OCI-LY3 (cell line): ENCODE data around the gene RBM10.

Experiments
- H2AFZ ChIP-seq: fragments of 200-600, 300-600 bp; shearing (Covaris generic); 2 replicates; pipeline ENCODE4 v1.6.0; 2014; ENCODE audit warnings: antibody characterized with exemption, low read depth, low read length
- H3K27ac ChIP-seq: fragments of 200-600, 300-600 bp; sonication (generic); 2 replicates; pipeline ENCODE4 v1.5.1; 2014; ENCODE audit warnings: mild to moderate bottlenecking, low read length, moderate library complexity, mixed read lengths
- H3K27me3 ChIP-seq: fragments of 200-600, 300-600 bp; sonication (generic); 2 replicates; pipeline ENCODE4 v1.6.1; 2014; ENCODE audit warnings: low read depth, low read length, mixed read lengths
- H3K36me3 ChIP-seq: fragments of 200-600, 300-600 bp; sonication (generic); replicated peaks from 2 replicates; pipeline ENCODE3; 2014; ENCODE audit warnings: low read depth, low read length, mixed read lengths
- H3K4me1 ChIP-seq: fragments of 300-600, 200-600 bp; sonication (generic); 2 replicates; pipeline ENCODE4 v1.6.1; 2014; ENCODE audit warnings: low read length, mixed read lengths
- H3K4me2 ChIP-seq: fragments of 200-600, 300-600 bp; sonication (generic); 2 replicates; pipeline ENCODE4 v1.6.1; 2014; ENCODE audit warnings: low read length, mixed read lengths
- H3K4me3 ChIP-seq: fragments of 300-600, 200-600 bp; sonication (generic); 2 replicates; pipeline ENCODE4 v1.5.1; 2014; ENCODE audit warnings: antibody characterized with exemption, mild to moderate bottlenecking, low read length, moderate library complexity
- H3K79me2 ChIP-seq: fragments of 300-600, 200-600 bp; shearing (Covaris generic); 2 replicates; pipeline ENCODE4 v1.6.1; 2014; ENCODE audit warnings: mild to moderate bottlenecking, low read length, mixed read lengths
- H3K9ac ChIP-seq: fragments of 300-600, 200-600 bp; shearing (Covaris generic); 2 replicates; pipeline ENCODE4 v1.6.0; 2014; ENCODE audit warnings: mild to moderate bottlenecking, low read length, moderate library complexity
- H3K9me3 ChIP-seq: fragments of 200-600, 300-600 bp; shearing (Covaris generic); 2 replicates; pipeline ENCODE4 v1.6.1; 2014; ENCODE audit warnings: low read length, mixed read lengths; ENCODE audit not compliant: insufficient read depth
- H4K20me1 ChIP-seq: fragments of 200-600, 300-600 bp; sonication (generic); 2 replicates; pipeline ENCODE4 v1.6.1; 2016; ENCODE audit warnings: low read length, mixed read lengths; ENCODE audit not compliant: insufficient read depth
- CTCF ChIP-seq: fragments of 200-600, 300-600 bp; sonication (generic); IDR thresholded peaks from 2 replicates; pipeline ENCODE4 v1.5.1; 2014; ENCODE audit warnings: antibody characterized with exemption, low read length, low read depth
- EZH2phosphoT487 ChIP-seq: fragments of 200-600 bp; shearing (Covaris generic); IDR thresholded peaks from 2 replicates; pipeline ENCODE4 v1.6.1; 2018; ENCODE audit warnings: antibody characterized with exemption, mixed run types, low read depth

RBM10 gene

GRCh38 chrX:47166126-47166525, 21.1 kb downstream of the RBM10 start:
- Histone ChIP-seq H3K79me2 (peaks cover 75% of the 10 kb centered on the region), H3K4me1 (no peaks in the 10 kb centered on the region), H3K27ac (no peak overlapping the region), H3K4me3 (no peak overlapping the region), H3K9ac (no peak overlapping the region), H4K20me1 (peaks cover 12% of the 10 kb centered on the region; the same call in 1 of the 2 replicates), H3K9me3 (no peaks in the 10 kb centered on the region), H3K4me2 (no peak overlapping the region), H2AFZ (no peak overlapping the region), H3K36me3 (peaks cover 10% of the 10 kb centered on the region), H3K27me3 (no peaks in the 10 kb centered on the region)
- TF ChIP-seq CTCF (no peak), EZH2phosphoT487 (no peak)

DNA sequence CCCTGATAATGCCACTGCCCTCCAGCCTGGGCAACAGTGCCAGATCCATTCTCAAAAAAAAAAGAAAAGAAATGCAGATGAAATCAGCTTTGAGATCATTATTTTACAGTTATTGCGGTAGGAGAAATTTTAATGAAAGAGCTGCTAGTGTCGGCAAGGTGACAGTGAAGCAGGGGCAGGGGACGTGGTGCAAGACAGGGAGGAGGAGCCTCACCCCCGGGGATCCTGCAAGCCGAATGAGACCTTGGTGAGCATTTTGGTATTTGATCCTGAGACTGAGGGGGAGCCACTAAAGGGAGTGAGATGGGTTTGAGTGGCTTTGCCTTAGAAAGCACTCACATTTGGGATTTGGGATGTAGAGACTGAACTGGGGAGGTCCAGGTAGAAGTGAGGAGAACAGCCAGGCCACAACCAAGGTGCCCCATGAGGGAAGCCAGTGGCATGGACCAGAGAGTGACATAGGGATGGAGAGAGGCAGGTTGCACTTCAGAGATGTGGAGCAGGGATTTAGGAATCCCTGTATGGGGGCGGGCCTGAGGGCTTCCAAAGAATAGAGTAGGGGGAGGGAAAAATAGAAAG, 23.6 kb downstream of the RBM10 start:
- H3K27me3 ChIP-seq: no peaks in the 10 kb centered on the region
- H2AFZ ChIP-seq: no peak overlapping the region
- peaks cover 14% of the 10 kb centered on the region for H3K36me3 ChIP-seq
- no peak overlapping the region for H3K4me2 ChIP-seq
- H3K4me1 ChIP-seq: no peaks in the 10 kb centered on the region
- peaks cover 50% of the 10 kb centered on the region for H3K79me2 ChIP-seq
- no peak for TF ChIP-seq EZH2phosphoT487
- no peak for TF ChIP-seq CTCF
- H4K20me1 ChIP-seq: peaks cover 12% of the 10 kb centered on the region; the same call in 1 of the 2 replicates
- H3K9ac ChIP-seq: no peak overlapping the region
- H3K27ac ChIP-seq: no peak overlapping the region
- no peaks in the 10 kb centered on the region for H3K9me3 ChIP-seq
- no peak overlapping the region for H3K4me3 ChIP-seq

DNA sequence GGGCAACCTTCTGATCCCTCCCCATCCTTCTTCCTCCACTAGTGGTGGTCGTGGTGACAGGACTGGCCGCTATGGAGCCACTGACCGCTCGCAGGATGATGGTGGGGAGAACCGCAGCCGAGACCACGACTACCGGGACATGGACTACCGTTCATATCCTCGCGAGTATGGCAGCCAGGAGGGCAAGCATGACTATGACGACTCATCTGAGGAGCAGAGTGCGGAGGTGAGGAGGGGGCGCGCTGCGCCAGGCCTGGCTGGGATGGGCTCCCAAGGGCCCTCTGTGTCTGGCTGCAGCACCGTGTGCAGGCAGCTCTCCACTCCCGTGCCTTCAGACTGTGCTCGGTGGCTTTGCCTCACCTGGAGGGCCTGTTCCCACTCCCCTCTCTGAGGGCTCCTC, 24.3 kb downstream of the RBM10 start:
- Histone ChIP-seq H3K4me2 (no peak overlapping the region), H3K27me3 (no peaks in the 10 kb centered on the region), H3K27ac (no peak overlapping the region), H3K4me3 (no peak overlapping the region), H3K79me2 (peaks cover 46% of the 10 kb centered on the region), H3K9me3 (no peaks in the 10 kb centered on the region), H4K20me1 (peaks cover 12% of the 10 kb centered on the region; the same call in 1 of the 2 replicates), H2AFZ (no peak overlapping the region), H3K4me1 (no peaks in the 10 kb centered on the region), H3K36me3 (peaks cover 14% of the 10 kb centered on the region), H3K9ac (no peak overlapping the region)
- TF ChIP-seq CTCF: no peak
- TF ChIP-seq EZH2phosphoT487: no peak

- H2AFZ ChIP-seq: no peak overlapping the region
- no peak overlapping the region for H3K9ac ChIP-seq
- no peak overlapping the region for H3K4me2 ChIP-seq
- no peaks in the 10 kb centered on the region for H3K9me3 ChIP-seq
- H3K36me3 ChIP-seq: peaks cover 11% of the 10 kb centered on the region
- H3K27me3 ChIP-seq: no peaks in the 10 kb centered on the region
- peaks cover 39% of the 10 kb centered on the region for H3K79me2 ChIP-seq
- TF ChIP-seq CTCF (no peak), EZH2phosphoT487 (no peak)
- H3K4me1 ChIP-seq: no peaks in the 10 kb centered on the region
- peaks cover 10% of the 10 kb centered on the region; the same call in 1 of the 2 replicates for H4K20me1 ChIP-seq
- no peak overlapping the region for H3K27ac ChIP-seq
- no peak overlapping the region for H3K4me3 ChIP-seq
Observed at GRCh38 chrX:47169726-47170515, 24.9 kb downstream of the RBM10 start.
